Measurements from ENCODE around the gene PDCL2. TPM values are rescaled to one million over a fixed set of nuclear protein-coding genes. Genes with fewer than 3 reads are reported as not detected.
"Not testable (repeated sequence)": the region's sequence is repeated elsewhere in the genome, so short reads cannot be mapped to it uniquely, and the experiment has no call there.

The PDCL2 gene, protein sequence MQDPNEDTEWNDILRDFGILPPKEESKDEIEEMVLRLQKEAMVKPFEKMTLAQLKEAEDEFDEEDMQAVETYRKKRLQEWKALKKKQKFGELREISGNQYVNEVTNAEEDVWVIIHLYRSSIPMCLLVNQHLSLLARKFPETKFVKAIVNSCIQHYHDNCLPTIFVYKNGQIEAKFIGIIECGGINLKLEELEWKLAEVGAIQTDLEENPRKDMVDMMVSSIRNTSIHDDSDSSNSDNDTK
- total RNA-seq = not detected in 2 replicates

DNA sequence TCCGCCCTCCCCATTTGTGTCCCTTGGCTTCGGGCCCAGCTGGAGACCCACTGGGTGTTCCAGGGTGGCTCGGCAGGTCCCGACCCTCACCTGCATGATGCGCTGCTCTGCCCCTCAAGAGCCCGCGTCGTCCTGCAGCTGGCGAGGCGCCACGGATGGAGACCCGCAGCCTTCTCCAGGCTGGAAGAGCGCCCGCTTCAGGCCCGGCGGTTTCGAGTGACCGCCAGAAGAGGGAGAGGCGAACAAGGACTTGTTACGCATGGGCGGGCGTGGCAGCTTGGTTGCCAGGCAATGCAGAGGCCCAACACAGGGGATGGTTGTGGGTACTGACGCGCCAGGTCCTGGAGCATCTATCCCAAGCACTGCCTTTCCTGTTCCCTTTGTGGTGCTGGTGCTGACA, at the start of gene PDCL2:
Gene PDCL2, minus strand, starts transcription at position 232 of the 400 bp plus-strand sequence. Its CDS starts 136 bp downstream, at position 96.
- DNase-seq (ENCODE audit: low read depth, low spot score) = no peak

DNA sequence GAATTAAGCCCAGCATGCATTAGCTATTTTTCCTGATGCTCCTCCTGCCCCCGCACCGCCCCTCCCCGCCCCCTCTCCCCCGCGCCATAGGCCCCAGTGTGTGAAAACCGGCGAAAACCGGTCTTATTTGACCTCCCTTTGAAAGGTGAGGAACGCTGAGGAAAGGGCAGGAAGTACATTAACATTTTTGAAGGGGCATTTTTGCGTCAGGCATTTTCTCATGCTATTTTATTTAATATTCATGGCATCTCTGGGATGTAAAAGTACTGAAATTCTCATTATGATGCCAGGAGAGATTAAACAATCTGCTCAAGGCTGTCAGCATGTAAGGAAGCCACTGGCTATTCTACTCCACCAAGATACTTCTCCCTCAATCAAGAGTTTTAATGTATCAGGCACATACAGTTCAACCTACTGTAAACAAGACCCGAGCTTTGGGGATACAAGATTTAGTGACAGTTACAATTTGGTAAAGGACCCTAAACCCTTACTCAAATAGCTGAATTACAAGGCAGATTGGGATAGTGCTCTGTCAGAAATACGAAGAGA, 45.3 kb upstream of the PDCL2 start:
- no peak for DNase-seq (ENCODE audit: low read depth, low spot score)

DNA sequence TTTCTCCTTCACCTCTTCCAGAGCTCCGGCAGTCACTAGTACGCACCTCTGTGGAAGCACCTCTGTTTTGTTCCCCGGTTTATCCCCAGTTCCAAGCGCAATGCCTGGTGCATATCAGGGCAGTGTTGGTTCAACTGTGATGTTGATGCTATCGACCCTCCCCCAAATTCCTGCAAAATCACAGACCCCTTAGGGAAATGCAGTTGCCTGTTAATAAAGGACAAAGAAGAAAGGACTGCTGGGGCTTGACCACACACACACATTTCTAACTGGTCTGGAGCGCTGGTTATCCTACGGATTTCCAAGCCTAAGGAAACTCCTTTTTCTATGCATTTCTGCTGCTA, 44.6 kb upstream of the PDCL2 start:
- no peak for DNase-seq (ENCODE audit: low read depth, low spot score)

DNA sequence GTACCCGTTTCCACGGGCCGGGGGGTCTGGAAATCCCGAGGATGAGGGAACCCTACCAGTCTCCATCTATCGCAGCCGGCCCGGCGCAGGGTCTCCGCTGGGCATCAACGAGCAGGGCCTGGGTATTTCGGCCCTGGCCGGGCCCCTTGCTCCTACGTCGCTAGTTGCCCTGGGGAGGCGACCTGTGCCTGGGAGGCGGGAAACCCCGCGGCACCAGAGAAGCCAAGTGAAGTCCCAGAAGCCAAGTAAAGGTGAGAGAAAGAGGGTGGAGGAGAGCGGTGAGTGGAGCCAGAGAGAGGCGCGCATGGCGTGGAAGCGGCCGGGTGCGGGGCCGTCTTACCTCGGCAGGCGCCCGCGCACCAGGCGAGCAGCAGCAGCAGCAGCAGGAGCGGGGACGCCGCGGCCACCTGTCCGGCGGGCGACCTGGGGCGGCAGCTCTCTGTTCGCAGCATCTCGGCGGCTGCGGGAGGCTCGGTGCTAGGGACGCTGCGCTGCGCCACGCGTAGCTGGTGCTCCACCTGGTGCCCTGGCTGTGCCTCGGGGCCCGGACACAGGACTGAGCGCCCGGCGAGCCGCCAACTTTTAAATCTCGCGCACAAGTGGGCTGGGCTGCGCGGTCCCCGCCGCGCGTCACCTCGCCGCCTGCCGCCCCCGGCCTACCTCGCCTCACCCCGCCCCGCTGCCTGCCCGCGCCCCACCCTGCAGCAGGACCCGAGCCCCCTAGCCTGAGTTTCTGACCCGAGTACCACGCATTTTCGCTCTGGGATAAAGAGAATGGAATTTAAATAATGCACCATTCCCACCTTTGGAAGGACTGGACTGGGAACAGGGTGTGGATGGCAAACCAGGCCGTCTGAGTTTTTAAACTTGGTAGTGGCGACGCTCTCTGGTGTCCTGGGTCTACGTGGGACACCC, 44.0 kb upstream of the PDCL2 start, which contains the start of gene NMU:
Gene NMU, minus strand, starts transcription at position 558 of the 915 bp plus-strand sequence. Its CDS starts 106 bp downstream, at position 452.
- no peak for DNase-seq (ENCODE audit: low read depth, low spot score)

DNA sequence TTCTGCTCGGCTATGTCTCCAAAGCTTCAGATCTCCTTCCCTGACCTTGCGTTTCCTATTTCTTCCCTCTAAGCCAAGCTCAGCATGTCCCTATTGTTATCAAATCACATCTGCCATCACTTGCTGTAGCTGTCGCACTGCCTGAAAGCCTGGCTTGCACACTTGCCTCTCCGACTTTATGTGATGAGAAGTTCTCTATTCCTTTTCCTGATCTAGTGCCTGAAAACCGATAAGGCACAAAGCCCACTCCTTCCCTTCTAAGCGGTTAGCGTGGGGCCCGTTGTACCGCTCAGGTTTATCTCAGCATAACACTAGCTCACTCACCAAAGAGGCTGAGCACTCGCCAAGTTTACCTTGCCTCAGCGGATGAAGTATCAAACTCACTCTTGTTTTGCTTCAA, 43.2 kb upstream of the PDCL2 start:
- DNase-seq (ENCODE audit: low read depth, low spot score) = no peak

DNA sequence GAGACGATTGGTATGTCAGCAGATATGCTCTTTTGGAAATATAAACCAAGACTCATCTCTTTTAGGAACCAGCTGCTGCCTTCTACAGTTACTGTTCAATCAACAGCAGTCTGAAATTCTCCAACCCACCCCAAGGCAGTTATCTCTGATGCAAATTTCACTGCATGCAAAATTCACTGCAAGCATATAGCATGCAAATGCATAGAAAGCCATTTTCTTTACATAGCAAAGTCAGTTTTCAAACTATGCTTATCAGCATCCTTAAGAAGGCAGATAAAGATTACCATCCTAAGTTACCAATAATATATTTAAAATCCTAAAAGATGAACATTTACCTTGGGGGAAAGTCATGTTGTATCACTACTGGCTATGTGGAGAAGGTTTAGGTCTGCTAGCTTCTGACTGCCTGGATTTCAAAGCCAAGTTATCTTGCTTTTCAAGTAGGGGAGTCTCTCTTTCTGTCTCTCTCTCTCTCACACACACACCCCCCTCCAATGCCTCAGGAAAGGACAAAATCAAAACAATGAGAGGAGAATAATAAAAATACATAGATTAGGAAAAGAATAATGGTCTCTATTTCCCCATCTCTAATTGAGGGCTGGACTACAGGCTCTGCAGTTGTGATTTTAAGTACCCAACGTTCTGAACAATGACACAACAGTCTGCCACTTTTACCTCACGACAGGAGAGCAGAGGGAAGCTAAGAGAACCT, 42.5 kb upstream of the PDCL2 start:
- DNase-seq (ENCODE audit: low read depth, low spot score) = no peak

DNA sequence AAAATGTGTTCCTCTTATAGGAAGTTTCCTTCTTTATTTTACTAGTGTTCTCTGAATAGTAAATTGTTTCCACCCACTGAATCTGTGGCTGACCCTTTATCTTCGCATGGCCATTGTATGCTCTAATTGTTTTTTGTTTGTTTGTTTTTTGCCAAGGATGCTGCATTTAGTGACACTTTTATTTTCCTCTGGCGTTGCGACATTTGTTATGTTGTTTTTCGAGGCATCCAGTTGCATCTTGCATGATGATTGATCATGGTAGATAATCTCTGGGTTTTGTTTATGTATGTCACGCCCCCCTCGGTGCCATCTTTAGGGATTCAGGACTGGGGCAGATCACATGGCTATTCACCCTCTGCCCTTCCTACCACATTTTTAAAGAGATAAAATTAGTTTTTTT, 41.9 kb upstream of the PDCL2 start:
- DNase-seq (ENCODE audit: low read depth, low spot score) = no peak

DNA sequence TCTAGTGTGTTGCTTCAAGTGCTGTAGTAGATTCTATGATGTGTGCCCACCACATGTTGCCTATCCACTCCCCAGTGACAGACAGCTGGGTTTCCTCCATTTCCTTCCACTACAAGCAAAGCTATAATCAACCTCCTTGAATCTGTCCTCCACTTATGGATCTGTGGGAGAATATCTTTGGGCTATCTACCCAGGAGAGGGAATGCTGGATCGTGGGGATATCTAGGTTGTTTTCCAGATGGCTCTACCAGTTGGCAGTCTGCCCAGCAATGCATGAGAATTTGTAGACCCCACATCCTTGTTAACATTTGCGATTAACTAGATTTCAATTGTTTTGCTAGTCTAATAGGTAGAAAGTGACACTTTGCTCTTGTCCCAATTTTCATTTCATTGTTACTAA, 33.8 kb upstream of the PDCL2 start:
- DNase-seq (ENCODE audit: low read depth, low spot score) = no peak

DNA sequence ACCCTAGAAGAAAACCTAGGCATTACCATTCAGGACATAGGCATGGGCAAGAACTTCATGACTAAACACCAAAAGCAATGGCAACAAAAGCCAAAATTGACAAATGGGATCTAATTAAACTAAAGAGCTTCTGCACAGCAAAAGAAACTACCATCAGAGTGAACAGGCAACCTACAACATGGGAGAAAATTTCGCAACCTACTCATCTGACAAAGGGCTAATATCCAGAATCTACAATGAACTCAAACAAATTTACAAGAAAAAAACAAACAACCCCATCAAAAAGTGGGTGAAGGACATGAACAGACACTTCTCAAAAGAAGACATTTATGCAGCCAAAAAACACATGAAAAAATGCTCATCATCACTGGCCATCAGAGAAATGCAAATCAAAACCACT, 32.0 kb upstream of the PDCL2 start:
- not testable (repeated sequence) for DNase-seq (ENCODE audit: low read depth, low spot score)

DNA sequence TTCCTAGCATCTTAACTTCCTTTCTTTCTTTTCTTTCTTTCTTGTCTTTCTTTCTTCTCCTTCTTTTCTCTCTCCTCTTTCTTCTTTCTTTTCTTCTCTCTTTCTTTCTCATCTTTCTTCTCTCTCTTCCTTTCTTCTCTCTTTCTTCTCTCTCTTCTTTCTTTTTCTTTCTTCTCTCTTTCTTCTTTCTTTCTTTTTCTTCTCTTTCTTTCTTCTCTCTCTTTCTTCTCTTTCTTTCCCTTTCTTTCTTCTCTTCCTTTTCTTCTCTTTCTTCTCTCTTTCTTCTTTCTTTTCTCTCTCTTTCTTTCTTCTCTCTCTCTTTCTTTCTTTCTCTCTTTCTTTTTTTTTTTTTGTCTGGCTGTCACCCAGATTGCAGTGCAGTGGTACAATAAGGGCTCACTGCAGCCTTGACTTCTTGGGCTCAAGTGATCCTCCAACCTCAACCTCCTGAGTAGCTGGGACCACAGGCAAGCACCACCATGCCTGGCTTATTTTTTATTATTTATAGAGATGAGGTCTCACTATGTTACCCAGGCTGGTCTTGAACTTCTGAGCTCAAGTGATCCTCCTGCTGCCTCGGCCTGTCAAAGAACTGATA, 26.6 kb upstream of the PDCL2 start:
- no peak for DNase-seq (ENCODE audit: low read depth, low spot score)

DNA sequence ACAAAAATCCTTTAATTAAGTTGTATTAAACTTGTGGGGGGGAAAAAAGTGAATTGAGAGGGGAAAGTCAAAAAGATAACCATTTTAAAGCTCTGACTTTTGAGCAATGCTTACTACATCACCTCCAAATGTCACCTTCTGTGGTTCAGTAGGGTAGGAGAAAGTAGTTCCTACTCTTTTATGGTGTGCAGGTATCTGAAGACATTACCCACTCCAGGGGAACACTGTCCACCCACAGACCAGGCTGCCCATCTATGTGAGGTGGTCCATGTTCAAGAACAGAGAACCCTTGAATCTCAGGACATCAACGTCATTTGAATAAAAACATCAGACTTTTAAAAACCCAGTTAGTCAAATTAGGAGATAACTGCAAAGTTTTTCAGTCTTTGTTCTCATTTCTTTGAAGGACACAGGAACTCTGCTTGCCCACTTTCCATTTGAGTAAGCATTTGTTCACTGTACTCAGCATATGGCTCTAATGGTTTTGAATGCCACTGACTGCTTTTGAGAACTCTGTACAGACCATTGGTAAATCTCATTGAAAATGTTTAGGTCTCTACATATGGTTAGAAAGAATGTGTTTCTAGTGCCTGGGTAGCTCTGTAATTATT, 25.6 kb upstream of the PDCL2 start:
- no peak for DNase-seq (ENCODE audit: low read depth, low spot score)

DNA sequence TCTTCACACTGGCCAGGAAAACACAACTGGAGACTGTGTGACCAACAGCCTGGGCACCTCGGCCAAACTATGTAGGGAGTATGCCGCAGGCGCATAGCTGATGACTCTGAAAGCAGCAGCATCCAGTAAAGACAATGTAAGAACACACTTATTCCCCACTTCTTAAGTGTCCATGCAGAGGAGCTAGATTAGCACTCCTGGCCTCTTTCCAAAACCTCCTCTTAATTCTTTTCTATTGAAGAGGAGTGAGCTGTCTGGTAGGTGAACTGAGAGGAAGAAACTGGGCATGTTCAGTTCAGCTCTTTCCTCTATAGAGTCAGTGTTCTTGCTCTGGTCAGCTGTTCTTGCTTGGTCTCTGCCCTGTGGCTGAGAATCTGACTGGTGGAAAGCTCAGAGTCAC, 23.0 kb upstream of the PDCL2 start:
- no peak for DNase-seq (ENCODE audit: low read depth, low spot score)

DNA sequence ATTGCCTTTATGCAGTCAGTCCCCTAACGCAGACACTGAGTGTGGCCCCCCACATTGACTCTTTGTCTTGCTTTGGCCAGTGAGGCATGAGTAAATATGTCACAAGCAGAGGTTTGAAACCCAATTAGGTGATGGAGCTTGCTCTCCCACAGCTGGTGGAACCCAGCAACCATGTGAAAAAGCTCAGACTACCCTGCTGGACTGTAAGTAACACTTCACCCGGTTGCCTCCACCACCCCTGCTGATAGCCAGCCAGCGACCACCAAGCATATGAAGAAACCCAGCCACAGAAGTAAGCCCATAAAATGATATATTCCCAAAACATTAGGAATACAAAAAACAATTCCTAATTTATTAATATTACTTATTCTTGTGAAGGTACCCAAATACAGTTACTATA, 21.6 kb upstream of the PDCL2 start:
- DNase-seq (ENCODE audit: low read depth, low spot score) = no peak

DNA sequence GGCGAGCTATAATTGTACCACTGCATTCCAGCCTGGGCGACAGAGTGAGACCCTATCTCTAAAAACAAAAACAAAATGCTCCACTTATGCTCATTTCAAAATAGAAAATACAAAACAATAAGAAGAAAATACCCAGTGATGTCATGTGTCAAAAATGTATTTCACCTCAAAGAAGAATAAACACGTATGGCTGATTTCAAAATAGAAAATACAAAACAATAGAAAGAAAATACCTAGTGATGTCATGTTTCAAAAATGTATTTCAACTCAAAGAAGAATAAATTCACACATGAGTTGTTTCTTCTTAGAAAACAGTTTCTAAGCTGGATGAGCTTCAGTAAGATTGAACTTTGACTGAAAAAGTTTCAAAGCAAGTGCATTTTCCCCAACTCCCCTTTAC, 20.3 kb upstream of the PDCL2 start:
- DNase-seq (ENCODE audit: low read depth, low spot score) = no peak

DNA sequence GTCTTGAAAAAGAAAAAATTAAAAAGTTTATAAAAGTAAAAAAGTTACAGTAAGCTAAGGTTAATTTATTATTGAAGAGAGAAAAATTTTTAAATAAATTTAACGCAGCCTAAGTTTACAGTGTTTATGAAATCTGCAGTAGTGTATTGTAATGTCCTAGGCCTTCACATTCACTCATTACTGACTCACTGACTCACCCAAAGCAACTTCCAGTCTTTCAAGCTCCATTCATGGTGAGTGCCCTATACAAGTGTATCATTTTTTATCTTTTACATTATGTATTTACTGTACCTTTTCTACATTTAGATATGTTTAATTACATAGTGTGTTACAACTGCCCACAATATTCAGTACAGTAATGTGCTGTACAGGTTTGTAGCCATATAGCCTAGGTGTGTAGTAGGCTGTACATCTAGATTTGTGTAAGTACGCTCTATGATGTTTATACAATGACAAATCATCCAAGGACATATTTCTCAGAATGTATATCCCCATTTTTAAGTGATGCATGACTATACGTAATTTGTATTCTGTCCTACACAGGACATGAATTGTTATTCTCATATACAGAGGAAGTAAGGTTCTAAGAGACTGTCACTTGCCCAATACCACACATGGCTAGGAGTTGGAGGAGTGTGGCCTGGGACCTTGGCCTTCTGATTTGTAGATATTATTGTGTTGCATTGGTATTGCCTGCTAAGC, 19.5 kb upstream of the PDCL2 start:
- DNase-seq (ENCODE audit: low read depth, low spot score) = no peak

DNA sequence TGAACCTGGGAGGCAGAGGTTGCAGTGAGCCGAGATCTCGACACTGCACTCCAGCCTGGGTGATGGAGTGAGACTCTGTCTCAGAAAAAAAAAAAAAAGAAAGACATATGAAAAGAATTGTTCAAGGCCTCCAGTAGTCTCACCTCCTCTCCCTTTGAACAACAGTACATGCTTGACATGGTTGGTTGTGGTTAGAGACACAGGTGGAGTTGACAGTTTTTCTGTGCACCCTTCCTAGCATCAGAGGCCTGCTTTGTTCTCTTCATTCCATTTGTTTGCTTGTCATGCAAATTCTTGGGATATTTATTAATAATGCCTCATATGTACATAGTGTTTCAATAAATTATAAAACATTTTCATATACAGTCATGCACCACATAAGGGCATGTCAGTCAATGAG, 18.3 kb upstream of the PDCL2 start:
- no peak for DNase-seq (ENCODE audit: low read depth, low spot score)

DNA sequence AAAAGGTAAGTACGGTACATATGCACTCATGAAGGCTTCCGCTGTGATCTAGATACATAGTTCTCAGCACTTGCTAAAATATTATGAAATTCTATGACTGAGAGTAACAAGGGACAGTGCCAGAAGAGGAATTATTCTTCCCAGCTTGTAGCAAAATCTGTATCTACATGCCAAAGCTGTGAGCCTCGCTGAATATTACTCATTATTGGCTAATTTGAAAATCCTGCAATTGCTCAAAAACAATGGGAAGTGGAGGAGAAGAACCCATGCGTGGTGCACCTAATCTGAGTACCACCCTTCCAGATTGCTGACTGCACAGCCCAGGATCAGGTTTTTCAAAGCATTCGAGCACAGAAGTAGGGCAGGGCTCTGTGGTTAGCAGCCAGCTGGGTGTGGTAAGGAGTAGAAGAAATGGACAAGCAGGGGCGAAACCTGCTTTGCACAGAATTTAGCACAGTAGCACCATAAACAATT, 17.4 kb upstream of the PDCL2 start:
- no peak for DNase-seq (ENCODE audit: low read depth, low spot score)

DNA sequence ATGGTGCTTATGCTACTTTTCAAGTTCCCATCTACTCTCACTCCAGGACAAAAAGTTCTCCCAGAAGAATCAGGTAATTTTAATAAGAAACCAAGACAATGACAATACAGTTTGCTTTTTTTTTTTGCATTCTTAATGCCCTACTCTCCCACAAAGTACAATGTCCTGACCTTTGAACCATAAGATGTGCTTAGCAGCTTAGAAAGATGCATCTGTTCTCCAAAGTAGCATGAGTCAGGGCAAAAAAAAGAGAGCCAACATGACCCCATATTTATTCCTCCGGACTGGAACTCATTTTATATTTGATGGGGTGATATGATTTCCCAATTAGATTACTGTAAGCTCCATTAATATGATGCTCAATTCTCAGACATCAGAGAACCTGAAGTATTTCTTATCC, 16.5 kb upstream of the PDCL2 start:
- no peak for DNase-seq (ENCODE audit: low read depth, low spot score)

DNA sequence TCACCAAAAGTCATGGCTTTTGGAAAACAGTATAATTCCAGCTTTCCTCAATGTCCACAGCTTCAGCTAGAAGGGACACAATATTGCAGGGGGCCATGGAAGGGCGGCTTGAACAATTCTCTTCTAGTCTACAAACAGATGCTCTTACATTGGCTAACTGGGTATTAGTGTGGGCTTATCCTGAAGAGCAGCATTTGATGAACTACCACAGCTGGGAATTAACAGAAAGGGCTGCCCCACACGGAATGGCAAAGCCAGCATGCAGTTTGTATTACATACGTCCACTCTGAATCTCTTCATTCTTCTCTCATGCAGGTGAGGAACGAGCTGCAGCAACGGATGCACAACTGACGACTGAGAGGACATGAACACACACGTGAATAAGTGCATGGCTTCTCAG, 13.0 kb upstream of the PDCL2 start:
- DNase-seq (ENCODE audit: low read depth, low spot score) = no peak

DNA sequence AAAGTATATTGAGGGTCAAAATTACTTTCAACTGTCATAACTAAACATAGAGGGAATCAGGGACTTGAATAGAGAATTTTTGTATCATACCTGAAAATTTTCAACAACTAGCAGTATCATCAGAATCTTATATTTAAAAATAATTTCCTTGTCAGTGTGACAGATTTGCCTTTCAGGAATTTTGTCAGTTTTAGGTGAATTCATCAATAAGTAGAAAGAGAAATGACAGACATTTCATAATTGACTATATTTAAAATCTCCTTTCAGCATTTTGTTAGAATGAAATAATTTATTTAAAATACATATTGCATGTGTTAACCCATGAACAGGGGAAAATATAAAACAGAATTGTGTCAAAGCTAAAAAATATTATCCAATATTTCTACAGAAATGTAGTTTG, 8.6 kb upstream of the PDCL2 start:
- DNase-seq (ENCODE audit: low read depth, low spot score) = no peak
